HG03066 (cell line): ENCODE results near the gene AOPEP.

Experiments
- ATAC-seq: cut with Tn5 transposase; IDR thresholded peaks from one replicate; pipeline ENCODE4 v1.9.1; 2021; ENCODE audit warnings: low read depth; ENCODE audit not compliant: unreplicated experiment

Gene AOPEP

GRCh38 chr9:94983552-94983951, 257.1 kb downstream of the AOPEP start:
- ATAC-seq = no peak

- no peak for ATAC-seq
Measured at GRCh38 chr9:94984891-94985476, 258.5 kb downstream of the AOPEP start.

GRCh38 chr9:94985649-94986048, 259.1 kb downstream of the AOPEP start:
- no peak for ATAC-seq

GRCh38 chr9:94987731-94988130, 261.2 kb downstream of the AOPEP start:
- ATAC-seq = no peak

GRCh38 chr9:94990897-94991561, 264.5 kb downstream of the AOPEP start:
- no peak for ATAC-seq

GRCh38 chr9:94991961-94992907, 265.7 kb downstream of the AOPEP start:
- ATAC-seq = no peak

GRCh38 chr9:94993160-94993820, 266.8 kb downstream of the AOPEP start:
- ATAC-seq = no peak

- ATAC-seq = no peak
Measured at GRCh38 chr9:94993821-94994165, 267.3 kb downstream of the AOPEP start.

- no peak for ATAC-seq
Measured at GRCh38 chr9:94995048-94995693, 268.7 kb downstream of the AOPEP start.

GRCh38 chr9:94996641-94997040, 270.1 kb downstream of the AOPEP start:
- ATAC-seq = no peak

GRCh38 chr9:94997727-94998126, 271.2 kb downstream of the AOPEP start:
- no peak for ATAC-seq

GRCh38 chr9:94999832-95000231, 273.3 kb downstream of the AOPEP start:
- no peak for ATAC-seq

GRCh38 chr9:95000821-95001220, 274.3 kb downstream of the AOPEP start:
- no peak for ATAC-seq

GRCh38 chr9:95001720-95002119, 275.2 kb downstream of the AOPEP start:
- ATAC-seq = no peak

- ATAC-seq = no peak
Measured at GRCh38 chr9:95003689-95004410, 277.4 kb downstream of the AOPEP start.

GRCh38 chr9:95004411-95005277, 278.1 kb downstream of the AOPEP start:
- no peak for ATAC-seq

- no peak for ATAC-seq
Measured at GRCh38 chr9:95005278-95006143, 279.0 kb downstream of the AOPEP start.
